Parathyroid adenoma (tissue), 2 donors: Measurements from ENCODE around the gene CYGB.
A peak's percentile ranks its signal among the peaks of the same experiment; 100 is the strongest.
"Not testable (repeated sequence)": the region's sequence is repeated elsewhere in the genome, so short reads cannot be mapped to it uniquely, and the experiment has no call there.

Experiments used
- H2AFZ ChIP-seq: fragments of 300-600 bp; sonication (generic); one replicate; pipeline ENCODE4 v1.7.0; 2017; ENCODE audit warnings: antibody characterized with exemption, mild to moderate bottlenecking
- H3K27ac ChIP-seq: fragments of 300-600 bp; sonication (generic); one replicate; pipeline ENCODE4 v1.7.0; 2017
- H3K27me3 ChIP-seq: fragments of 300-600 bp; sonication (generic); one replicate; pipeline ENCODE4 v1.7.0; 2017; ENCODE audit warnings: low read length; ENCODE audit not compliant: control insufficient read depth, insufficient read depth
- H3K36me3 ChIP-seq: fragments of 300-600 bp; sonication (generic); one replicate; pipeline ENCODE4 v1.7.0; 2017; ENCODE audit warnings: low read length; ENCODE audit not compliant: control insufficient read depth, insufficient read depth
- H3K4me1 ChIP-seq: fragments of 300-600 bp; sonication (generic); one replicate; pipeline ENCODE4 v1.7.0; 2017; ENCODE audit warnings: control low read depth
- H3K4me2 ChIP-seq: fragments of 300-600 bp; sonication (generic); one replicate; pipeline ENCODE4 v1.7.0; 2017; ENCODE audit warnings: low read length
- H3K4me3 ChIP-seq: fragments of 300-600 bp; sonication (generic); one replicate; pipeline ENCODE4 v1.7.0; 2017; ENCODE audit warnings: low read depth, low read length
- H3K79me2 ChIP-seq: fragments of 300-600 bp; sonication (generic); one replicate; pipeline ENCODE4 v1.7.0; 2017; ENCODE audit warnings: control low read depth
- H3K9ac ChIP-seq: fragments of 300-600 bp; sonication (generic); one replicate; pipeline ENCODE4 v1.7.0; 2017; ENCODE audit warnings: mild to moderate bottlenecking
- H3K9me3 ChIP-seq: fragments of 300-600 bp; sonication (generic); one replicate; pipeline ENCODE4 v1.7.0; 2017; ENCODE audit warnings: low read length; ENCODE audit not compliant: control insufficient read depth
- TF ChIP-seq, protein P1 (sequence below): fragments of 300-600 bp; sonication (generic); IDR thresholded peaks from one replicate; pipeline ENCODE4 v1.7.0; 2017; ENCODE audit warnings: antibody characterized with exemption, mild to moderate bottlenecking
- donor health status: primary hyperparathyroidism.

CYGB gene

DNA sequence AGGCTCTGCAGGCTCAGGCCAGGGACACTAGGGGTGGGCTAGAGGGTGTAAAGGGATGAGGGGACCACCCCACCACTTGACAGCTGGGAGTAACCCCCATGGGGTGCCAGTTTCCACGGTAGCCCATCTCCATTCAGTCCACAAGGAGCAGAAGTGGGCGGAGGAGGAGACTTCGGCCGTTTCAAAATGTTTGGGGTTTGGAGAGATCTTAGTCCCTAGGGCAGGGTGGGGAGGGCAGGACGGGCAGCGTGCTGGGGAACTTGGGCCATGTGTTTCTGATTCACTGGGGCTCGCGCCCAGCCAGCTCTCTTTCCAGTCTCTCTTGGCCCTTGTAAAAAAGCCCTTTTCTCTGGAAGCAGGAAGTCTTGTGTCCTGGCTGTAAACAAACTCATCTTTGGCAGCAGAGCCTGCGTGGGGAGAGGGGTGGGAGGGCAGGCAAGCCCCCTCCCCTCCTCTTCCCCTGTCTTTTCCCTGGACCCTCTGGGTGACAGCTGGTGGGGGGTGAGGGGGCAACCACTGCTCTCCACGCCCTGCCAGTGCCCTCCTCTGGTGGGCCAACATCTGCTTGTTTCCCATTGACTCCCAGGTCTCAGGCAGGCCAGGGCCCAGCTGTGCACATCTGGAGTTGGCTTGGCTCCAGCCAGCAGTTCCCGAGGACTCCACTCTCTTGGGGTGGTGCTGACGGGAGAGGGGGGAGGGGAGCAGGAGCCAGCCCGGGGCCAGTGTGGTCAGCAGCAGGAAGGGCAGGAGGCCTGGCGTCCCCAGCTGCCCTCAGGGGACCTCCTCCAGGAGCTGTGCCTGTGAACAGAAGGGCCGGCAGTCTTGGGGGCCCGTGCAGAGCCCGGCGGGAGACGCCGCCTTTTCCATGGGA is 8.1 kb downstream of the CYGB start:
- H2AFZ ChIP-seq: no peak overlapping the region
- H3K4me2 ChIP-seq: no peak overlapping the region
- H3K9ac ChIP-seq: no peak overlapping the region
- no peak overlapping the region for H3K4me3 ChIP-seq
- no peaks in the 10 kb centered on the region for H3K36me3 ChIP-seq
- H3K27me3 ChIP-seq: no peaks in the 10 kb centered on the region
- H3K9me3 ChIP-seq: no peaks in the 10 kb centered on the region
- H3K4me1 ChIP-seq: peaks cover 8% of the 10 kb centered on the region
- peak overlapping the region; percentile 81 for H3K27ac ChIP-seq
- no peaks in the 10 kb centered on the region for H3K79me2 ChIP-seq
- TF ChIP-seq, protein P1, sequence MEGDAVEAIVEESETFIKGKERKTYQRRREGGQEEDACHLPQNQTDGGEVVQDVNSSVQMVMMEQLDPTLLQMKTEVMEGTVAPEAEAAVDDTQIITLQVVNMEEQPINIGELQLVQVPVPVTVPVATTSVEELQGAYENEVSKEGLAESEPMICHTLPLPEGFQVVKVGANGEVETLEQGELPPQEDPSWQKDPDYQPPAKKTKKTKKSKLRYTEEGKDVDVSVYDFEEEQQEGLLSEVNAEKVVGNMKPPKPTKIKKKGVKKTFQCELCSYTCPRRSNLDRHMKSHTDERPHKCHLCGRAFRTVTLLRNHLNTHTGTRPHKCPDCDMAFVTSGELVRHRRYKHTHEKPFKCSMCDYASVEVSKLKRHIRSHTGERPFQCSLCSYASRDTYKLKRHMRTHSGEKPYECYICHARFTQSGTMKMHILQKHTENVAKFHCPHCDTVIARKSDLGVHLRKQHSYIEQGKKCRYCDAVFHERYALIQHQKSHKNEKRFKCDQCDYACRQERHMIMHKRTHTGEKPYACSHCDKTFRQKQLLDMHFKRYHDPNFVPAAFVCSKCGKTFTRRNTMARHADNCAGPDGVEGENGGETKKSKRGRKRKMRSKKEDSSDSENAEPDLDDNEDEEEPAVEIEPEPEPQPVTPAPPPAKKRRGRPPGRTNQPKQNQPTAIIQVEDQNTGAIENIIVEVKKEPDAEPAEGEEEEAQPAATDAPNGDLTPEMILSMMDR: no peak

DNA sequence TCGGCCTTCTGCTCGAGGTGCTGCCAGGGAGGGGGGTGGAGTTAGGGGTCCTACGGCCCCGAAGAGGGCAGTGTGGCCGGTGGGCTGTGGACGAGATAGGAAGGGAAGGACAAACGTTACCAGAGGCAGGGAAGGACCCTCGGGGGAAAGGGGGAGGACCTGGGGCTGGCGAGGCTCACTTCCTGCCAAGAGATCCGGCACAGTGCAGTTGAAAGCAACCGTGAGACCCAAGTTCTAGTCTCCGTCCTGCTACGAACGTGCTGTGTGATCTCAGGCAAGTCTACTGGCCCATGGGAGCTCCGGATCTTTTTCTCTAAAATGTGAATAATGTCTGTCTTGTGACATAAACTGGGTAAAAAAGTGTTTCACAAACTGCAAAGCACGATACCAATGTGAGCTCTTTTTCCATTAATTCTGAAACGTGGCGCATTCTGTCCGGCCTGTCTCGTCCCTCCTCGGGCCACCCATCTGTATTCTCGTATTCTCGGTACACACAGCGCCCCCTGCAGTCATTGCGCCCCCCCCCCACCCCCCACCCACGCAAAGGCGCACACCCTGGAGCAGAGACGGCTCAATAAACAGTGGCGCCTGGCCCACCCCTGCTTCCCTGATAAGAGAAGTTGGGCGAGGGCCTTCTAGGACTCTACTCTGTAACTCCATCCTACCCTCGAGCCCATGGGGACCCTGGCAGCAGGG is 8.8 kb downstream of the CYGB start:
- H3K9me3 ChIP-seq: no peaks in the 10 kb centered on the region
- H3K4me2 ChIP-seq: no peak overlapping the region
- no peaks in the 10 kb centered on the region for H3K27me3 ChIP-seq
- H2AFZ ChIP-seq: no peak overlapping the region
- H3K79me2 ChIP-seq: no peaks in the 10 kb centered on the region
- no peak overlapping the region for H3K9ac ChIP-seq
- H3K36me3 ChIP-seq: no peaks in the 10 kb centered on the region
- no peak overlapping the region for H3K4me3 ChIP-seq
- peak overlapping the region; percentile 81 for H3K27ac ChIP-seq
- TF ChIP-seq, protein P1: no peak
- H3K4me1 ChIP-seq: peaks cover 10% of the 10 kb centered on the region

DNA sequence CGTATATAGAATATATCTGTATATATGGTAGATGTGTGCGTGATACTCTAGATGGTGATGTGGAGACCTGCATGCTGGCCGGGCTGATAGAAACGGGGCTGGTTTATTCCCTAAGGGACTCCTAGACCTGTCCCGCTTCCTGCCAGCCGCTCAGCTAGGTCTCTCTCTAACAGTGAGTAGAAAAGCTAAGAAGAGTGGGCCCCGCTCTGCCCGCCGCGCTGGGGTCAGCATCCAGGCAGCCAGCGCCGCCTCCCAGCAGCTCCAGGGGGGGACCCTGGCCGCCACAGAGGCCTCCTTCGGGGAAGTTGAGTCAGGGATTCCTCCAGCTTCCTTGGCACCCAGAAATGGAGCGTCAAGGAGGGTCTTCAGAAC is 9.4 kb downstream of the CYGB start:
- no peak overlapping the region for H3K9ac ChIP-seq
- H3K27ac ChIP-seq: peak overlapping the region; percentile 81
- TF ChIP-seq, protein P1: no peak
- H3K4me3 ChIP-seq: no peak overlapping the region
- H3K36me3 ChIP-seq: no peaks in the 10 kb centered on the region
- H3K4me2 ChIP-seq: no peak overlapping the region
- H2AFZ ChIP-seq: no peak overlapping the region
- H3K27me3 ChIP-seq: no peaks in the 10 kb centered on the region
- H3K9me3 ChIP-seq: no peaks in the 10 kb centered on the region
- H3K79me2 ChIP-seq: no peaks in the 10 kb centered on the region
- peaks cover 14% of the 10 kb centered on the region for H3K4me1 ChIP-seq

DNA sequence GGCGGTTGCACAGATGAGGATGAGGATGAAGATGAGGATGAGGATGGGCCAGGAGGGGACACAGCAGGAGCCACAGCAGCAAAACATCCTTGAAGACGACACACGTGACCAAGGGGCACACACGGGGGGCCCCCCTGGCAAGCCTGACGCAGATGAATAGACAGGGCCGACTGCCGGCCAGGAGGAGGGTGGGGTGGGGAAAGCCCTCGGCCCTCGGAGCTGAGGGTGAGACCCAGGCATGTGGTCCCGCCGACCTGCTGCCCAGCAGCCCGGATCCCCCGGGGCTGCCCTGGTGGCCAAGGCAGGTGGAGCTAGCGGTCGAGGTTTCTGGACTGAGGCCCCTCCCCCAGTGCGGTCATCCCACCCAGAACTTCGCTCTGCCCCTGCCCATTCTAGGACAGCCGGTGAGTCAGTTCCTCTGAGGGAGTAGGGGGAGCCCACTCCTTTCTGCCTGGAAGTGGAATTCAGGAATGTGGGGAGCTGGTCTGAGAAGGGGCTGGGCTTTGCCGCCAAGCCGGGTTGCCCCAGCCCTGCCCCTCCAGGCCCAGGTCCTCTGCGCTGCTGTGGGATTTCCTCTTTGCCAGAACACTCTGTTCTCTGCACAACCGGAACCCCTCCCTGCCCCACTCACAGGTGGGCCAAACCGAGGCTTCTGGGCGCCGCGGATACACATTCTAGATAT is 9.9 kb downstream of the CYGB start:
- Histone ChIP-seq H3K27me3 (no peaks in the 10 kb centered on the region), H2AFZ (peak overlapping the region; percentile 38), H3K4me2 (no peak overlapping the region), H3K36me3 (no peaks in the 10 kb centered on the region), H3K9ac (no peak overlapping the region), H3K9me3 (no peaks in the 10 kb centered on the region), H3K27ac (peak overlapping the region; percentile 69), H3K79me2 (no peaks in the 10 kb centered on the region), H3K4me1 (peaks cover 14% of the 10 kb centered on the region), H3K4me3 (no peak overlapping the region)
- TF ChIP-seq, protein P1: no peak

DNA sequence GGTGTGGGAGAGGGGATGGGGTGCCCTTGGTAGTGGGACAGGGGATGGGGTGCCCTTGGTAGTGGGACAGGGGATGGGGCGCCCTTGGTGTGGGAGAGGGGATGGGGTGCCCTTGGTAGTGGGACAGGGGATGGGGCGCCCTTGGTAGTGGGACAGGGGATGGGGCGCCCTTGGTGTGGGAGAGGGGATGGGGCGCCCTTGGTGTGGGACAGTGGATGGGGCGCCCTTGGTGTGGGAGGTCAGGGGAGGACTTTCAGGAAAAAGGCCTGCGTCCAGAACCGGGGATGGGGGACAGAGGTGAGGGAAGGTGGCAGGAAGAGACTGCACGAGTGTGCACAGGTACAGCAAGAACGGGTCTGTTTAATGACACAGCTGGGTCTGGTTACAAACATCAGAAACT is 10.5 kb downstream of the CYGB start:
- H3K4me2 ChIP-seq, H3K36me3 ChIP-seq, H3K4me3 ChIP-seq, H3K27me3 ChIP-seq, H3K79me2 ChIP-seq, H3K9ac ChIP-seq, H3K9me3 ChIP-seq: not testable (repeated sequence)
- Histone ChIP-seq H3K4me1 (peaks cover 14% of the 10 kb centered on the region), H3K27ac (peak overlapping the region; percentile 69), H2AFZ (peak overlapping the region; percentile 38)

DNA sequence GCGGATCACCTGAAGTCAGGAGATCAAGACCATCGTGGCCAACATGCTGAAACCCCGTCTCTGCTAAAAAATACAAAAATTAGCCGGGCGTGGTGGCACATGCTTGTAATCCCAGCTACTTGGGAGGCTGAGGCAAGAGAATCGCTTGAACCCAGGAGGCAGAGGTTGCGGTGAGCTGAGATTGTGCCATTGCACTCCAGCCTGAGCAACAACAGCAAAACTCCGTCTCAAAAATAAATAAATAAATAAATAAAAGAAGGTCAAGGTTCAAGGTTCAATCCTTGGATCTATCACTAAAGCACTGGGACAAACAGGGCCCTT is 12.0 kb downstream of the CYGB start:
- not testable (repeated sequence) for H3K79me2 ChIP-seq, H3K4me2 ChIP-seq, H3K27me3 ChIP-seq, H3K36me3 ChIP-seq, H3K4me3 ChIP-seq, H2AFZ ChIP-seq, H3K9ac ChIP-seq, H3K27ac ChIP-seq, H3K9me3 ChIP-seq
- peaks cover 12% of the 10 kb centered on the region for H3K4me1 ChIP-seq
